ENCODE measurements around the gene IRF2BPL.
"Not testable (repeated sequence)": the region's sequence is repeated elsewhere in the genome, so short reads cannot be mapped to it uniquely, and the experiment has no call there.

Gene IRF2BPL

GRCh38 chr14:77033622-77034589 is 5.4 kb upstream of the IRF2BPL start:
- DNase-seq (ENCODE audit: low read depth) = peak; percentile 81

- peak; percentile 98 for DNase-seq (ENCODE audit: low read depth)
These were observed 4.5 kb upstream of the IRF2BPL start for GRCh38 chr14:77032844-77033621.

- DNase-seq (ENCODE audit: low read depth) = no peak
These were observed 4.0 kb upstream of the IRF2BPL start for GRCh38 chr14:77032491-77032843.

GRCh38 chr14:77031759-77032490 is 3.4 kb upstream of the IRF2BPL start:
- DNase-seq (ENCODE audit: low read depth) = no peak

GRCh38 chr14:77027538-77028383 is 747 bp downstream of the IRF2BPL start:
- DNase-seq (ENCODE audit: low read depth) = no peak

- DNase-seq (ENCODE audit: low read depth) = no peak
These were observed 1.5 kb downstream of the IRF2BPL start for GRCh38 chr14:77026930-77027537.

GRCh38 chr14:77026166-77026929 is 2.2 kb downstream of the IRF2BPL start:
- DNase-seq (ENCODE audit: low read depth) = no peak

GRCh38 chr14:77025744-77026165 is 2.8 kb downstream of the IRF2BPL start:
- no peak for DNase-seq (ENCODE audit: low read depth)

- no peak for DNase-seq (ENCODE audit: low read depth)
These were observed 4.3 kb downstream of the IRF2BPL start for GRCh38 chr14:77024171-77024691.

GRCh38 chr14:77023001-77023996 is 5.2 kb downstream of the IRF2BPL start:
- DNase-seq (ENCODE audit: low read depth) = no peak

GRCh38 chr14:77022236-77022852 is 6.2 kb downstream of the IRF2BPL start:
- DNase-seq (ENCODE audit: low read depth) = no peak

GRCh38 chr14:77021424-77021823 is 7.1 kb downstream of the IRF2BPL start:
- not testable (repeated sequence) for DNase-seq (ENCODE audit: low read depth)

- DNase-seq (ENCODE audit: low read depth) = no peak
These were observed 9.7 kb downstream of the IRF2BPL start for GRCh38 chr14:77018785-77019184.

GRCh38 chr14:77017666-77018065 is 10.8 kb downstream of the IRF2BPL start:
- DNase-seq (ENCODE audit: low read depth) = no peak

- no peak for DNase-seq (ENCODE audit: low read depth)
These were observed 13.8 kb downstream of the IRF2BPL start for GRCh38 chr14:77014734-77015133.

GRCh38 chr14:77014004-77014604 is 14.4 kb downstream of the IRF2BPL start:
- no peak for DNase-seq (ENCODE audit: low read depth)

GRCh38 chr14:77012193-77012765 is 16.2 kb downstream of the IRF2BPL start:
- no peak for DNase-seq (ENCODE audit: low read depth)

Data from fibroblast of the conjunctiva (primary cell).